ENCODE data around the gene NLRC4. TPM values are rescaled to one million over a fixed set of nuclear protein-coding genes. Genes with fewer than 3 reads are reported as not detected.

Gene NLRC4
- total and polyA plus RNA-seq, 4 donors = 0.82 to 2.9 (median 1.5) TPM

- no peaks in the 10 kb centered on the region for H3K27me3 ChIP-seq (ENCODE audit: control insufficient read depth in 4 of 4, insufficient read depth in 4 of 4, low read length in 3 of 4)
- no peaks in the 10 kb centered on the region for H3K4me1 ChIP-seq (ENCODE audit: control insufficient read depth in 4 of 4, insufficient read depth in 4 of 4, low read length in 3 of 4)
- TF ChIP-seq MAX (IDR thresholded peaks at IDR 0.05) (no peak), ATF3 (IDR thresholded peaks at IDR 0.05) (no peak), NR2F2 (IDR thresholded peaks at IDR 0.05) (no peak), FOXA1 (IDR thresholded peaks at IDR 0.05) (no peak), ZBTB33 (IDR thresholded peaks at IDR 0.05) (no peak), HNF4G (IDR thresholded peaks at IDR 0.05) (no peak), RXRA (IDR thresholded peaks at IDR 0.05) (no peak), YY1 (IDR thresholded peaks at IDR 0.05) (no peak), REST (IDR thresholded peaks at IDR 0.05) (no peak), GABPA (IDR thresholded peaks at IDR 0.05 in 1 of 2, conservative IDR thresholded peaks at IDR 0.05 in 1 of 2) (no peak), JUND (IDR thresholded peaks at IDR 0.05) (no peak), EGR1 (IDR thresholded peaks at IDR 0.05; ENCODE audit: low read depth in 2 of 2) (no peak), TAF1 (conservative IDR thresholded peaks at IDR 0.05) (no peak), FOXA2 (IDR thresholded peaks at IDR 0.05) (no peak), CTCF (IDR thresholded peaks at IDR 0.05; ENCODE audit: low read depth, low read length, missing input control) (no peak), HNF4A (conservative IDR thresholded peaks at IDR 0.05) (no peak), RAD21 (IDR thresholded peaks at IDR 0.05) (no peak), SP1 (IDR thresholded peaks at IDR 0.05) (no peak)
- H3K9ac ChIP-seq (ENCODE audit: low read depth in 1 of 2, low read length in 2 of 2) = no peak overlapping the region
- H3K9me3 ChIP-seq (ENCODE audit: control insufficient read depth in 4 of 4, low read length in 3 of 4) = no peaks in the 10 kb centered on the region
- no peak overlapping the region for H3K27ac ChIP-seq (ENCODE audit: low read depth in 1 of 2, low read length in 2 of 2)
- H3K36me3 ChIP-seq (ENCODE audit: control insufficient read depth in 4 of 4, insufficient read depth in 3 of 4, low read depth in 1 of 4, low read length in 3 of 4) = peaks cover 1 to 31% (median 21%) of the 10 kb centered on the region in 4 donors
- H3K4me3 ChIP-seq (ENCODE audit: low read depth in 1 of 3, low read length in 3 of 3) = no peak overlapping the region
- no peak for DNase-seq (ENCODE audit: low spot score)
These were observed 44.2 kb downstream of the NLRC4 start for GRCh38 chr2:32220445-32220844.
